Measurements from ENCODE around the gene OPHN1.
"Not testable (repeated sequence)": the region's sequence is repeated elsewhere in the genome, so short reads cannot be mapped to it uniquely, and the experiment has no call there.

The OPHN1 gene

DNA sequence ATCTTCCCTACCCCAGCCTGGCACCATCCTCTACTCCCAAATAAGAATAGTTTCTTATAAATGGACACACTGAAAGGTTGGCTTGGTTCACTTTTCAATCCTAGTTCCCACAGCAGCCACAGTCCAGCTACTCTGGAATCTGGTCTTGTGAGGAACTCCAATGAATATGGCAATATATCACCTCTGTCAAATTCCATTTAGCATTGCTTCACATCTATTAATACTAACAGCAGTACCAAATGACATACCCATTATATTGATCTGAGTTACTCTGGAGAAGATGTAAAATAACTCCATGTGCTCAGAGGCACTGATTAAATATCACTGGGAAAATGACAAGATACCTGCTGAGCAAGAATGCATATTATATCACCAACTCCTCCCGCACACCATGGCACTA is 8.6 kb downstream of the OPHN1 start:
- in situ Hi-C loops (cut with MboI; ENCODE audit: low sequenced_read_pairs) = no loop called here

DNA sequence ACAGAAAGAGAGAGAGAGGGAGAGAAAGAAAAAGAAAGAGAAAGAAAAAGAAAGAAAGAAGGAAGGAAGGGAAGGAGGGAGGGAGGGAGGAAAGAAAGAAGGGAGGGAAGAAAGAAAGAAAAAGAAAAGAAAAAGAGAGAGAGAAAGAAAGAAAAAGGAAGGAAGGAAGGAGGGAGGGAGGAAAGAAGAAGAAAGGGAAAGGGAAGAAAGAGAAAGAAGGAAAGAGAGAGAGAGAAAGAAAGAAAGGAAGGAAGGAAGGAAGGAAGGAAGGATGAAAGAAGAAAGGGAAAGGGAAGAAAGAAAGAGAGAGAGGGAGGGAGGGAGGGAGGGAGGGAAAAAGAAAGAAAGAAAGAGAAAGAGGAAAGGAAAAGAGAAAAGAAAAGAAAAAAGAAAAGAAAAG is 10.8 kb downstream of the OPHN1 start:
- in situ Hi-C loops (cut with MboI; ENCODE audit: low sequenced_read_pairs) = no loop called here

DNA sequence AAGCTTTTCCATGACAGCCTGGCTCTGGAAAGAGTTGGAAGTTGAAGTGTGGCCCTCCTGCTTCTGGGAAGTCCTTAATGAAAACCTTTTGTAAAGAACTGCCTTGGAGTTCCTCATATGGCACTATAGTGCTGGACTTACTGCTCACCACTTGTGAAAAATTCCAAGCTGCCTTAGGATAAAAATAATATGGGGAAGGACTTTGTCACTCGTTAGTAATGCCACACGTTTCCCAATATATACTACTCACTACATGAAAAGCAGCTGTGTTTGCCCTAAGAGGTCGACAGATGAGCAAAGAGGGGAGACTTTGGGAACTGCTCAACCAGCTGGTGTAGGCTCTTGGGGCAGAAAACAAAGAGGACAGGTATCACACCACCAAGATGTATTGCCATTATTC is 11.7 kb downstream of the OPHN1 start:
- in situ Hi-C loops (cut with MboI; ENCODE audit: low sequenced_read_pairs) = no loop called here

DNA sequence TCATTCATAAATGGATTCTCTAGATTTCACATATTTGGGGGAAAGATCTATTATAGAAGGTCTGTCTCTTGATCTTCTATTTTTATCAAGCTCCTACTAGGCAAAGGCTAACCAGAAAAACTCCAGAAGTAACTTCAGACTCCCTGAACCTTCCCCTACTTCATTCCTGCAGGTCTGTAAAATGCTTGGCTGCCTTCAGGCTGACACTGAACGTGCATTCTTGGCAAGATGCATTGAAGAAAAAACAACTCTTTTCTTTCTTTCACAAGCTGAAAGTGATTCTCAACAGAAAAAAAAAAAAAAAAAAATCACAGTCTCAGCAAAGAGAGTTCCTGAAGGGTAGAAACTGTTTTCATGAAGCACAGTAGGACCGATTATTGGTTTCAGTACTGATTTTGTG is 12.7 kb downstream of the OPHN1 start:
- in situ Hi-C loops (cut with MboI; ENCODE audit: low sequenced_read_pairs) = no loop called here

DNA sequence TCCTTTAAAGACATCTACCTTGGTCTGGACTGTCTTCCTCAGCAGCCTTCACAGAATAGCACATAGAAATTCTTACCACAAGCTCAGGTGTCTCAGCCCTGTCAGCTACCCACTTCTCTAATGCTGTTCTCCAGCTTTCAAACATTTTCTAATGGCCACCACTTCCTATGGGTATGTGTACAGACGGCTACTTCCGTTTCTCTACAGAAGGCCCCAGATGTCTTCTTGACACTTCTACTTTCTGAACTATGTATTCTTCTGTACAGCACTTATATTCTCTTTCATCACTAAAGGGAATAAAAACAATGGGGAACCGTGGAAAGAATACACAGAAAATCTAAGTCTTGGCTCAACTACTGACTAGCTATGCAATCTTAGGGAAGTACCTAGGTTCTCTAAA is 13.3 kb downstream of the OPHN1 start:
- in situ Hi-C loops (cut with MboI; ENCODE audit: low sequenced_read_pairs) = no loop called here

DNA sequence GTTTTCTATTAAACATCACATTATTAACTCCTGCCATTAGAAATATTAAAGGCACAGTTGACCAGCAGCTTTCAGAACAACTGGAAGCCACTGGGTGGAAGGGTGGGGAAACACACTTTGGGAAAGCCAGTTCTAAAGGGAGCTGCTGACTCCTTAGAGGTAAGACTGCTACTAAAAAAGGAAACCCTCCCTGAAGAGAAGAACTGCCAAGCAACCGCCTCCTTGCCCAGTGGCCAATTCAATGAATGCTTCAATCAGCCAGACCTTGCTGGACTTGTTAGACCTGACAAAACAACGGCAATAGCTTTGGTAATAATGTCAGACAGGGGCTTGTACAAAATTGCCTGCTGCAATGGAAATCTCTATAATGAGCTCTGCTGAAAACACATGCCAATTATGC is 15.6 kb downstream of the OPHN1 start:
- in situ Hi-C loops (cut with MboI; ENCODE audit: low sequenced_read_pairs) = no loop called here

DNA sequence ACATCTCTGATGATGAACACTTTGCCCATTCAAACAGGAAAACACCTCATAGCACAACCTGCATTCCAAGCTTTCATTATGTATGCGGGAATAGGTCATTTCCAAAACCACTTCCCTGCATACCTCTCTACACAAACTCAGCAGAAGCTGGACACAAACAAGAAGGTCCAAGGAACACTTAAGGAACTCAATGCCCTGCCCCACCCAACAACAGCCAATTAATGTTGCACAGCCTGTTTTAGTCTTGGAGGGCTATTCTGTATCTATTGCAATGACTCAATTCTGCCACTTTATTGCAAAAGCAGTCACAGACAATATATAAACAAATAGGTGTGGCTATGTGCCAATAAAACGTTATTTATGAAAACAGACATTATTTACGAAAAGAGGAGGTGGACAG is 16.7 kb downstream of the OPHN1 start:
- in situ Hi-C loops (cut with MboI; ENCODE audit: low sequenced_read_pairs) = no loop called here

DNA sequence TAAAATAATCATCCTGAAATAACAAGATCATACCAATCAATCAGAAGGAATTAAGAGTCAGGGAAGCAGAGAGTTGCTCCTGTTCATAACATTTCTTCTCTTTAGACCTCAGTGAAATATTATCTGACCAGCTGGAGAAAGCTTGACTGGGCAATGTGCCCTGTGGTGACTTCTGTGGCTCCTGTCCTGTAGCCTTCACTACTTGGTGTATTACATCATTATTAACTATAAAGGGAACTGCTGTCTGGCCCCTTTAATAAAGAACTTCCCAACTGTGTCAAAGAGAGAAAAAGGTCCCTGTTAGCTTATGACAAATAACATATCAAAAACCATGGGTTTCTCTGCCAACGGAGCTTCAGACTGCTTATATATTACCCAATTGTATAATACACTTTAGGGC is 18.0 kb downstream of the OPHN1 start:
- in situ Hi-C loops (cut with MboI; ENCODE audit: low sequenced_read_pairs) = no loop called here

DNA sequence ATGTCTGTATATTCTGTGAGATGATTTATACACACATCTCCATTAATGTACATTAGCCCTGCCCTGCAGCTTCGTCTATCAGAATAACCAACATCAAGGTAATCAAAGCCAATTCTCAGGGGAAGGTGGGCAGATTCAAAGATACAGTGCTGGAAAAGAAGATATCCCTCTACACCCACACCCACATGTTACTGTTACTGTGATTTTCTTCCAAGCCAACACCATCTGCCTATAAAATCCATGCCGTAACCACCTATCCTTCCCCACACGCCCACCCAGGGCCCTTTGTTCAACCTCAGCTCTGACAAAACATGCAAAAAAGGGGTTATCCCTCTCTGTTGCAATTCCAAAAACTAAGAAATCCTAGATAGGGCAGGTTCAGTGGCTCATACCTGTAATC is 20.0 kb downstream of the OPHN1 start:
- in situ Hi-C loops (cut with MboI; ENCODE audit: low sequenced_read_pairs) = no loop called here

DNA sequence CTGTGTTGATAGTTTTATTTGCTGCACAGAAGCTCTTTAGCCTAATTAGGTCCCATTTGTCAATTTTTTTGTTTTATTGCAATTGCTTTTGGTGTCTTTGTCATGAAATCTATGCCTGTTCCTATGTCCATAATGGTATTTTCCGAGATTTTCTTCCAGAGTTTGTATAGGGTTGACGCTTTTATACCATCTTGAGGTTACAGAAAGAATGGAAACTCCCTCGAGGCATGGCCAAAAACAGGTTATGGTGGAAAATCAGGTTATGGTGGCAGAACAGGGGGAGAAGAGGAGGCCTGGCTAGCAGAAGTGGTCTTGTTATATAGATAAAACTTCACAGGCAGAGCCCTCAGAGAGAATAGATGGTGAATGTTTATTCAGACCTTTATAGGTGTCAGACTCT is 21.6 kb downstream of the OPHN1 start:
- in situ Hi-C loops (cut with MboI; ENCODE audit: low sequenced_read_pairs) = no loop called here

DNA sequence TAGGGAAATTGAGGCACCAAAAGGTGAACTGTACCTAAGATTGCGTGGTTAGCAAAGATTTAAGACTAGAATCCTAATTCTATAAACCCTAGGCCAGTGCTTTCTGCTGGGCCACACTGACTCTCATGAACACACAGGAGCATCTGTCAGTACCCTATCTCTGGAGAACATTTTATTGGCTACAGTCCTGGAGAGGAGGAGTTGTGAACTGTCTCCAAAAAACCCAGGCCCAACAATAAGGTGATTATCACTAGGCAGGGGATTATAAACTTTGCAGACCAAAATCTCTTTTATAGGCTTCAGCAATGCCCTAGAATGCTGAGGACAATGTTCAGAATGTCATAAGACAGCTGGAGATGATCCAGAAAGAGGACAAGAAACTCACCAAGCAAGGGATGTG is 24.1 kb downstream of the OPHN1 start:
- in situ Hi-C loops (cut with MboI; ENCODE audit: low sequenced_read_pairs) = no loop called here

DNA sequence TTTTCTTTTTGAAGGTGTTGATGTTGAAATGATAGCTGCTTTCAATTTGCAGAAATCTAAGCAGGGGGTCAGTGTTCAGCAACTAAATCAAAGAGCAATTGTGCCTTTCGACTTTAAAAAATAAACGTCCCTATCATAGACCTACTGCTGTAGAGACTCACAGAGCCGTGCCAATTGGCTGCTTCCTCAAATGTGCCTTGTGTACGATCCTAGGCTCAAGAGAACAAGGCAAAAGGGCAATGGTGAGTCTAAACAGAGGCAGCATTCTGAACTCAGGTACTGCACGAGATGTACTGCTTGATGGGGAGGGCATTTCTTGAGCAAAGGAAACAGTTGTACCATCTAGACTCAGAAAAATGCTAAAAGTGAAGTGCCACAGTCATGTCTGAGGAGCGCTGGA is 29.8 kb downstream of the OPHN1 start:
- in situ Hi-C loops (cut with MboI; ENCODE audit: low sequenced_read_pairs) = no loop called here

DNA sequence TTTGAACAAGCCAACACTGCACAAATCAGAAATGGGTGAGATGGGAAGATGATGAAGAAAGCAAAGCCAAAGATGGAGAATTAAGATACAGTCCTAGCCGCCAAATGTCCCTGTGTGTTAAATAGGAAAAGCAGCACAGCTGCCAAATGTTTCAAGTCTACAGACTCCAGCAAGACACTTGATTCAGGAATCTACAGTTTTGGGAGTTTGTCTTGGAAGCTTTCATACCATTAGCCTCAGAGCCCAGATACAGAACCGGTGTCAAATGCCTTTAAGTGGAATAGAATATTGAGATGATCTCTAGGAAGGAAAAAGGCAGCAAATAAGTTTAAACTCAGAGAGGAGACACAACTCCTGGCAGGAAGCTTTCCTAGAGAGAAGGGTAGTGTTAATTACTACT is 30.3 kb downstream of the OPHN1 start:
- in situ Hi-C loops (cut with MboI; ENCODE audit: low sequenced_read_pairs) = no loop called here

DNA sequence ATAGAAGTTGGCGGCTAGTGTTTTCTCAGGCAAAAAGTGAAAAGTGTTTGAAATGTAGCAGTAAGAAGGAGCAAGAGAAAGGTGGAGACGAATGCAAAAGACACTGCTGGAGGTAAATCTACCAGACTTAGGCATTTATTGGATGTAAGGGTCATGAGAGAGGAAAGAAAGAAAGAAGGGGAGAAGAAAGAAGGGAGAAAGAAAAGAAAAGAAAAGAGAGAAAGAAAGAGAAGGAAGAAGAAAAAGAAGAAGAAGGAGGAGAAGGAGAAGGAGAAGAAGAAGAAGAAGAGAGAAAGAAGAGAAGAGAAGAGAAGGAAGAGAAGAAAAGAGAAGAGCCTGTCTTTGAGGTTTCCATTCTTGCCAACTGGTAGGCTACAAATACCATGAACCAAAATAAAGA is 31.2 kb downstream of the OPHN1 start:
- in situ Hi-C loops (cut with MboI; ENCODE audit: low sequenced_read_pairs) = no loop called here

DNA sequence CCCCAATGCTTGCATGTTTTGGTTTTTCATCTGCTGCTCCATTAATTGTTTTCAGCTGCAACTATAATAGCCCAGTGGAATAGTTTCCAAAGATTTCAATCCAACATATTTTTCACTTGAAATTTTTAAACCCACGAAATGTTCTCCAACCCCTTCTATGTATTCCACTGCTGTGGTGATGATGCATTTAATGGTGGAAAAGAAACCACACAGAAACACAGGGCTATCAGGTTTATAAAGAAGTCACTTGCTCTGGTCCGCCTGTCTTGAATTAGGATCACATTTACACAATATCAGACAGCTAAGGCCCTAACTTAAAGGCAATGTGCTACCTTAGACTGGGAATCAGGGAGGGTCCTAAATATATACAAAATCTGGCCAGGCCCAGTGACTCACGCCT is 35.0 kb downstream of the OPHN1 start:
- in situ Hi-C loops (cut with MboI; ENCODE audit: low sequenced_read_pairs) = no loop called here

DNA sequence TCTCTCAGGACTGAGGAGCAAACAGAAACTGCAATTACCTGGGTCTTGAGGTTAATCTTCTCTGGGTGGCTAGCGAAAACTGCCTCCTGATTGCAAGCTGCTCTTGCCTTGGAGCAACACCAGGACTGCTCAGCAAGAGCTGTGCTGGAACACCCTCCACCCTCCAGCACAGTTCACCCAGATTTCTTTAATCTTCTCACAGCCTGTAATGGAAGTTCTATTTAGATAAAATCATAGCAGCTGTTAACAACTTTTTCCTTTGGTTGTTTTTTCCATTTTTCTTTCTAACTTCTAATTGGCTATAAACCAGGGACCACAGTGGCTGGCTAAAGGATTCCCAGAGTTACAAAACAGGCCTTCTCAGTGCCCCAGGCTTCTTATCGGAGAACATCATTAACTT is 36.3 kb downstream of the OPHN1 start:
- in situ Hi-C loops (cut with MboI; ENCODE audit: low sequenced_read_pairs) = no loop called here

DNA sequence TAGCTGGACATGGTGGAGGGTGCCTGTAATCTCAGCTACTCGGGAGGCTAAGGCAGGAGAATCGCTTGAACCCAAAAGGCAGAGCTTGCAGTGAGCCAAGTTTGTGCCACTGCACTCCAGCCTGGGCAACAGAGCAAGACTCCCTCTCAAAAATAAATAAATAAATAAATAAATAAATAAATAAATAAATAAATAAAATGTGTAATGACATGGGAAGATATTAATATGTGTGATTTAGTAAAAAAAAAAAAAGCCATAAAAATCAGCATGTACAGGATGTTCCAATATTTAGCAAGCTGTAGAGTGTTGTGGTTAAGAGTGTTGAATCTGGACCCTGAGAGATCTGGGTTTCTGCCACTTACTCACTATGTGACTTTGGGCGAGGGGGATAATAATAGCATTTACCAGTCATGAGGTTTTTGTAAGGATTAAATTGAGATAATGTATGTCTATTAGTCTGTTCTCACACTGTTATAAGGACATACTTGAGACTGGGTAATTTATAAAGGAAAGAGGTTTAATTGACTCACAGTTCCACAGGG is 43.8 kb downstream of the OPHN1 start:
- in situ Hi-C loops (cut with MboI; ENCODE audit: low sequenced_read_pairs) = not testable (repeated sequence)

DNA sequence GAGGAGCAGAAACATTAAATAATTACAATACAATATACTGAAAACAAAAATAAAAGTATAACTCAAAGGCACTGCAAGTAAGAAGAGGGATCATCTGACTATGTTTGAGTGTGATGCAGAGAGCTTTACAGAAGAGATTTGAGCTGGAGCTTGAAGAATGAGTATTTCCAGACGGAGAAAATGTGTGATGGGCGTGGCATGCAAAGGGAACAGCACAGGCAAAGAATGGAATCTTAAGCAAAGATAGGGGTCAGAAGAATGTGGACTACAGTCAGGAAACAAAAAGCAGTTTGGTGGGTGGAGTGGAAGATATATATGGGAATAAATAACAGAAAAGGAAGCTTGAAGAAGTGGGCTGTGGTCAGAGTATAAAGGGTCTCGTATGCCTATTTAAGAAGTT is 45.5 kb downstream of the OPHN1 start:
- in situ Hi-C loops (cut with MboI; ENCODE audit: low sequenced_read_pairs) = no loop called here

DNA sequence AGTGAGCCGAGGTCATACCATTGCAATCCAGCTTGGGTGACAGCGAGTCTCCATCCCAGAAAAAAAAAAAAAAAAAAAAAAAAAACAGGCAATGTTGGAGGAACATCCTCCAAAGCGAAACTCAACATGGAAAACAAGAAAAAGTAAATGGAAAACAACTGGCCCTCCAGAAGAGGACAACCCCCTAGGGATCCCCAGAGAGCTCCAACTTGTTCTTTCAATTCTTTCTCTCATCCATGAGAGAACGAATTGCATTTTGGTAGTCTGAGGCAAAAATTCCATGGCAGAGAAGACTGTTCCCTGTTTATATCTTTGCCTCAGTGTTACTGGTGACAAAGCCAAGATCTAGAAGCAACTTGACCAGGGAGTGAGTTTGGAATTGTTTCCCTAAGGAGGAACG is 49.8 kb downstream of the OPHN1 start:
- in situ Hi-C loops (cut with MboI; ENCODE audit: low sequenced_read_pairs) = no loop called here

DNA sequence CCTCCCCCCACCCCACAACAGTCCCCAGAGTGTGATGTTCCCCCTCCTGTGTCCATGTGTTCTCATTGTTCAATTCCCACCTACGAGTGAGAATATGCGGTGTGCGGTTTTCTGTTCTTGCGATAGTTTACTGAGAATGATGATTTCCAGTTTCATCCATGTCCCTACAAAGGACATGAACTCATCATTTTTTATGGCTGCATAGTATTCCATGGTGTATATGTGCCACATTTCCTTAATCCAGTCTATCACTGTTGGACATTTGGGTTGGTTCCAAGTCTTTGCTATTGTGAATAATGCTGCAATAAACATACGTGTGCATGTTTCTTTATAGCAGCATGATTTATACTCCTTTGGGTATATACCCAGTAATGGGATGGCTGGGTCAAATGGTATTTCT is 55.7 kb downstream of the OPHN1 start:
- in situ Hi-C loops (cut with MboI; ENCODE audit: low sequenced_read_pairs) = not testable (repeated sequence)

DNA sequence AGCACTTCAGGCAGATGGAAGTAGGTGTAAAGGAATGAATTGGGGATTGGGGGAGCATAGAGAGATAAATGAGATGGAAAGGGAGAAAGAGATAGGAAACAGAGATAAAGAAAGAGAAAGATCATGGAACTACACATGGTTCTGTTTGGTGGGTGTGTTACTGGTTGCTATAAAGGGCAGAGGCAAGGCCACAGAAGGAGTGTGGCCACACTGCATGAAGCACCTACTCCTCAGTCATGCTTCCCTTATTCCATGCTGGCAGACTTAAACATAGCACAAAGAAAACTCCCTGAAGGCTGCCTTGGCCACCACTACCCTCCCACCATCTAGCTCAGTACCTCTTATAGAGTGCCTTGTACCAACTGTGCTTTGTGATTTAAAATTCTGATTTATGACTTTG is 56.9 kb downstream of the OPHN1 start:
- in situ Hi-C loops (cut with MboI; ENCODE audit: low sequenced_read_pairs) = no loop called here

DNA sequence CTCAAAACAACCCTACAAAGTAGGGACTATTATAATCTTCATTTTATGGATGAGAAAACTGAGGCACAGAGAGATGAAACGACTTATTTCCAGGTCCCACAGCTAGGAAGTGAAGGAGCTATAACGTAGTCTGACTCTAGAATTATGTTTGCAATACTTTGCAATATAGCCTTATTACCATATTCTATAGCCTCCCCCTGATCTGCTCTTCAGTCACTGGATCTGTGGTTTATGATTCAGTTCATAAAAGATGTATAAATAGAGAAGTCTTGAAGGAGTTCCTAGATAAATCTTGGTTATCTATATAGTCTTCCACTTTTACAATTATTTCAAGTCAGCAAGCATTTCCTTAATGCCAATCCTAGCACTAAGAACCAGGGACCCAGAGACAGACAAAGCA is 57.5 kb downstream of the OPHN1 start:
- in situ Hi-C loops (cut with MboI; ENCODE audit: low sequenced_read_pairs) = no loop called here

DNA sequence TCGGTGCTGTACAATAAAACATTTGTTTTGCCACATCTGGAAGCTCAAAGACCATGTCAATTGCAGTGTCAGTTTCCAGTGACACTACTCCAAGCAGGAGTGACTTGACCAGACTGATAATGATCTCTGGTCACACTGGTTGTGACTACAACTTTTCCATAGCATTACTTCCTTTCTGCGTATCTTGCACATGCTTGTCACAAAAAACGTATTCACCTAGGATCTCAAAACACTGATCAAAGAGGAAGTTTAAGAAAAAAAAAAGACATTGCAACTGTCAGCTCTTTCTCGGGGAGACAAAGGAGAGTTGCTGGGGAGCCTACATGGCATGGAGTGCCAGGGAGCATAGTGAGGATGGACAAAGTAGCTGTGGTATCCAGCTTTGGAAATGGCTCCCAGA is 60.6 kb downstream of the OPHN1 start:
- in situ Hi-C loops (cut with MboI; ENCODE audit: low sequenced_read_pairs) = no loop called here

DNA sequence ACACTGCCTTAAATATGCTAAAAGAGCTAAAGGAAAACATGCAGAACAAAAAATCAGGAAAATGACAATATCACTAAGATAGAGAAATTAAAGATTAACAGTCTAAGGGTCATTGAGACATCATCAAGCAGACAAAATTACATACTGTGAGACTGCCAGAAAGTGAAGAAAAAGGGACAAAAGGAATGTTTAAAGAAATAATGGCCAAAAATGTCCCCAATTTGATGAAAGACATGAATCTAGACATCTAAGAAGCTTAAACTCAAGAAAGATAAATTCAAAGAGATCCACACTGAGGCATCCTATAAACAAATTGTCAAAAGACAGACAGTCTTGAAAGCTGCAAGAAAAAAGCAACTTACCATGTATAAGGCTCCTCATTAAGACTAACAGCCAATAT is 63.7 kb downstream of the OPHN1 start:
- in situ Hi-C loops (cut with MboI; ENCODE audit: low sequenced_read_pairs) = no loop called here

Measured in HL-60/S4 treated with phorbol 12-myristate 13-acetate at 8.2 ng/mL for 4 days and 3 days (cell line).